Activated CD4-positive, alpha-beta T cell treated with anti-CD3 and anti-CD28 coated beads, Interleukin-2, amount 50 U/mL, for 16 hours (primary cell): Measurements from ENCODE around the gene LRP10.
A peak's percentile ranks its signal among the peaks of the same experiment; 100 is the strongest.
"Not testable (repeated sequence)": the region's sequence is repeated elsewhere in the genome, so short reads cannot be mapped to it uniquely, and the experiment has no call there.

Source experiments
- DNase-seq: peaks from one replicate; pipeline ENCODE4 v3.0.0-alpha.2; 2020

Gene LRP10

DNA sequence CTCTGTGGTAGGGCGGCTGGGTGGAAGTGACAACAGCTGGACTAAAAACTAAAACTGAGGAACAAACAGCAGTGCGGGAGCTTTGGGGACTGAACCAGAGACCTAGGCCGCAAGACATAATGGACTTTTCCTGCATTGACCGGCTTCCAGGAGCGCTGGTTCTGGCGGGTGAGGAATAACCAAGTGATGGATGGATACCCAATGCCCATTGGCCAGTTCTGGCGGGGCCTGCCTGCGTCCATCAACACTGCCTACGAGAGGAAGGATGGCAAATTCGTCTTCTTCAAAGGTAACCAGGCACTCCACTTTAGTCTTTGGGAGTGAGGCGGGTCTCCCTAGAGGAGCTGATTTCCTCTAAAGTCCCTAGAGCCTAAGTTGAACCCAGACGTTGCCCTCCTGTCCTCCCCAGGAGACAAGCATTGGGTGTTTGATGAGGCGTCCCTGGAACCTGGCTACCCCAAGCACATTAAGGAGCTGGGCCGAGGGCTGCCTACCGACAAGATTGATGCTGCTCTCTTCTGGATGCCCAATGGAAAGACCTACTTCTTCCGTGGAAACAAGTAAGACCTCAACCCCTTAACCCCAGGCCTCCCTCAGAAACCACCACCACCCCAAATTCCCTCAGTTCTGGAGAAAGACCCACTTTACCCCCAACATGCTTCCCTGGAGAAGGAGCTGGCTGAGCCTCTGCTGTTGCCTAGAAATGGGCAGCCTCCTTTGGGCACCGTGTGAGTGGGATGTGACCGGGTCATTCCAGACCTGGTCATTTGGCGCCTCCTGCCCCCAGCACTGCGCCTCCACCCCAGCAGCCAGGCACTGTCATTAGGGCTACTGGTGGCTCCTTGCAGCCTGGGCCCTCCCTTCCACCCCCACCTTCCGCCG is 27.1 kb upstream of the LRP10 start:
- DNase-seq = no peak

DNA sequence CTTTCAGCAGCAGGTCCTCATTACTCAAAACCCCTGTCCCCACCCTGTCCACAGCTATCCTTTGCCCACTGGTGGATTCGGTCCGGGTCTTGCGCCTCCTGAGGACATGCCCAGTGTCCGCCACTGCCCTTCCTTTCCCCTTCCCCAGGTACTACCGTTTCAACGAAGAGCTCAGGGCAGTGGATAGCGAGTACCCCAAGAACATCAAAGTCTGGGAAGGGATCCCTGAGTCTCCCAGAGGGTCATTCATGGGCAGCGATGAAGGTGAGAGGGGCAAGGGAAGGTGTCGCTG is 26.5 kb upstream of the LRP10 start:
- DNase-seq = no peak

DNA sequence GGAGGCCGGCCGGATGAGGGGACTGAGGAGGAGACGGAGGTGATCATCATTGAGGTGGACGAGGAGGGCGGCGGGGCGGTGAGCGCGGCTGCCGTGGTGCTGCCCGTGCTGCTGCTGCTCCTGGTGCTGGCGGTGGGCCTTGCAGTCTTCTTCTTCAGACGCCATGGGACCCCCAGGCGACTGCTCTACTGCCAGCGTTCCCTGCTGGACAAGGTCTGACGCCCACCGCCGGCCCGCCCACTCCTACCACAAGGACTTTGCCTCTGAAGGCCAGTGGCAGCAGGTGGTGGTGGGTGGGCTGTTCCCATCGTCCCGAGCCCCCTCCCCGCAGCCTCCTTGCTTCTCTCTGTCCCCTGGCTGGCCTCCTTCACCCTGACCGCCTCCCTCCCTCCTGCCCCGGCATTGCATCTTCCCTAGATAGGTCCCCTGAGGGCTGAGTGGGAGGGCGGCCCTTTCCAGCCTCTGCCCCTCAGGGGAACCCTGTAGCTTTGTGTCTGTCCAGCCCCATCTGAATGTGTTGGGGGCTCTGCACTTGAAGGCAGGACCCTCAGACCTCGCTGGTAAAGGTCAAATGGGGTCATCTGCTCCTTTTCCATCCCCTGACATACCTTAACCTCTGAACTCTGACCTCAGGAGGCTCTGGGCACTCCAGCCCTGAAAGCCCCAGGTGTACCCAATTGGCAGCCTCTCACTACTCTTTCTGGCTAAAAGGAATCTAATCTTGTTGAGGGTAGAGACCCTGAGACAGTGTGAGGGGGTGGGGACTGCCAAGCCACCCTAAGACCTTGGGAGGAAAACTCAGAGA is 25.5 kb upstream of the LRP10 start:
- DNase-seq = no peak

DNA sequence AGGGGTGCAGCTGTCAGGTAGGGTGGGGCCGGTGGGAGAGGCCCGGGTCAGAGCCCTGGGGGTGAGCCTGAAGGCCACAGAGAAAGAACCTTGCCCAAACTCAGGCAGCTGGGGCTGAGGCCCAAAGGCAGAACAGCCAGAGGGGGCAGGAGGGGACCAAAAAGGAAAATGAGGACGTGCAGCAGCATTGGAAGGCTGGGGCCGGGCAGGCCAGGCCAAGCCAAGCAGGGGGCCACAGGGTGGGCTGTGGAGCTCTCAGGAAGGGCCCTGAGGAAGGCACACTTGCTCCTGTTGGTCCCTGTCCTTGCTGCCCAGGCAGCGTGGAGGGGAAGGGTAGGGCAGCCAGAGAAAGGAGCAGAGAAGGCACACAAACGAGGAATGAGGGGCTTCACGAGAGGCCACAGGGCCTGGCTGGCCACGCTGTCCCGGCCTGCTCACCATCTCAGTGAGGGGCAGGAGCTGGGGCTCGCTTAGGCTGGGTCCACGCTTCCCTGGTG is 24.7 kb upstream of the LRP10 start:
- no peak for DNase-seq

DNA sequence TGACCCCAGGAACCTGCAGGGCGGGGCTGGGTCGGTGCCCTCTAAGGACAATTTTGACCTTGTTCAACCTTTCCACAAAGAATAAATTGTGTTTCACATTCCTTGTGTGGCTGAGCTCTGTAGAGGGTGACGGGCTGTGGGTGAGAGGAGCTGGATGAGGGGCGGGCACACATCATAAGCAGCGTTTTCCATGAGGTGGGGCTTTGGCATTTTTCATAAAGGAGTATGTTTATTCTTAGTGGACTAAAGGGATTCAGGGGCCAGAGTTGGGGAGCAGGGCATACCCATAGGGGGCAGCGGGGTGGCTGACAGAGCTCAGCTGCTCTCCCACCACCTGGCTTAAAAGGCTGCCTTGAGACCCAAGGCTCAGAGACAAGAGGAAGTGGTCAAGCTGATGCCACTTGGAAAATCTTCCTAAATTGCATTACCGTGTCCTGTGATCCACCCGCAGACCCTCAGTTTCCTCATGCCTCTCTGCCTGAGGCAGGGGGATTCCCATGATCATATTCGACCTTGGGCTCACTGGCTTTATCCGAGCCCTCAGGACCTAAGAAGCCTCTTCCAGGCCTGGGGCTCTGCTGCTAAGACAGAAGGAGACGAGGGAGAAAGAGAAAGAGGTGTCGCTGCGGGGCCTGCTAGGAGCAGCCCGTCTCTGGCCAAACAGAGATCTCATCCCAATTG is 23.7 kb upstream of the LRP10 start:
- DNase-seq = no peak

DNA sequence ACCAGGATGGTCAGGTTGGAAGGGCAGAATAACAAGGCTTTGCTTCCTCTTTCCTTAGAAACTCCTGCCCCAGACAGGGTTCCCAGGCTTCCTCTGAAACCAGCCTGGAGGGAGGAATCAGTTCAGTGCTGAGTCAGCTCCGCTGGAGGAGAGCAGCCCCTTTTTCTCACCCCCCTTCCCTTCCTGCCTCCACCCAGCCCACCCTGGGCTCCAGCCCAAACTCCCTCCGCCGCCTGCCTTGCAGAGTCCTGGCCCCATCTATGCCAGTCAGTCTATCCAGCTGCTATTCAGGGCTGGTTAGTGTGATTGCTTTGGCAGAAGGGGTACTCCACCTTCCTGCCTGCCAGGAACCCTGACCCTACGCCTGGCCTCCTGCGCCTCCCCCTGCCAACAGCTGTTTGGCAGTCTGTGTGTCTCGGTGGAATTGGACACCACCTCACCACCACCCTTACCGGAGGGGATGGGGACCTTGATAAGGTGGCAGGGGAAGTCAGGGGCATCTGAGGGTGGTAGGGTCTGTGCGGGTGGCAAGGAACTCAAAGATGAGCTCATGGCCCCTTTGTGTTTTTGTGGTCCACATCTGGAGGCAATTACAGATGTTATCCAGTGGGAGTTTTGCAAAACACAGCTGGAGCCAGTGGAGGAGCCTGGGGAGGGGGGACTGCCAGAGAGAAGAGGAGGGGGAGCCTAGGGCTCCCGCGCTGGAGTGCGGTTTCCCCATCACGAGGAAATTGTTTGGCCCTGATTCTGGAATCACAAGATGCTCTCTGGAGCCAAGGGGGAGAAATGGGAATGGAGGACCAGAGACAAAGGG is 23.0 kb upstream of the LRP10 start:
- no peak for DNase-seq

DNA sequence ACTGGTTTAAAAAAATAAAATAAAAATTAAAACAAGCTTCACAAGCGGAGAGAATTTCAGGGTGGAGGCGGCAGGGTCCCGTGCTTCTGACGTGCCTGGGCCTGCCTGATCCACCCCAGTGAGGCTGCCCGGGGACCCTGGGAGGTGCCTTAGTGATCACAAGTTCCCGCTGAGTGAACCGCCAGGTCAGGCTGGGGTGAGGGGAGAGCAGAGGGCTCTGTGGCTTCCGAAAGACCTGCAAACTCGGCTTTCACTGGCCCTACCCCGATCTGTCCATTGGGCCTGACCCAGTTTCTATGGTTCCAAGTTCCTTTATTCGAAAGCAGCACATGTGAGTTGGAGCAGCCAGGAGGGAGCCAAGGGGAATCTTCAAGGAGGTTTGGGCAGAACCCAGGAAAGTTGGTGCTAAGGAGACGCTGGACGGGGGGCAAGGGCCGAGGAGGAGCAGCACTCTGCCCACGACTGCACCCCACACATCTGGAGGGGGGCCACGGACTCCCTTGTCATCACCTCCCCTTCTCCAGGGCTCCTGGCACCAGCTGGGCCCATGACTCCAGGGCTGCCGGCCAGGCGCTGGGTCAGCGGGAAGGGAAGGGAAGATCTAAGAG is 22.2 kb upstream of the LRP10 start:
- no peak for DNase-seq

DNA sequence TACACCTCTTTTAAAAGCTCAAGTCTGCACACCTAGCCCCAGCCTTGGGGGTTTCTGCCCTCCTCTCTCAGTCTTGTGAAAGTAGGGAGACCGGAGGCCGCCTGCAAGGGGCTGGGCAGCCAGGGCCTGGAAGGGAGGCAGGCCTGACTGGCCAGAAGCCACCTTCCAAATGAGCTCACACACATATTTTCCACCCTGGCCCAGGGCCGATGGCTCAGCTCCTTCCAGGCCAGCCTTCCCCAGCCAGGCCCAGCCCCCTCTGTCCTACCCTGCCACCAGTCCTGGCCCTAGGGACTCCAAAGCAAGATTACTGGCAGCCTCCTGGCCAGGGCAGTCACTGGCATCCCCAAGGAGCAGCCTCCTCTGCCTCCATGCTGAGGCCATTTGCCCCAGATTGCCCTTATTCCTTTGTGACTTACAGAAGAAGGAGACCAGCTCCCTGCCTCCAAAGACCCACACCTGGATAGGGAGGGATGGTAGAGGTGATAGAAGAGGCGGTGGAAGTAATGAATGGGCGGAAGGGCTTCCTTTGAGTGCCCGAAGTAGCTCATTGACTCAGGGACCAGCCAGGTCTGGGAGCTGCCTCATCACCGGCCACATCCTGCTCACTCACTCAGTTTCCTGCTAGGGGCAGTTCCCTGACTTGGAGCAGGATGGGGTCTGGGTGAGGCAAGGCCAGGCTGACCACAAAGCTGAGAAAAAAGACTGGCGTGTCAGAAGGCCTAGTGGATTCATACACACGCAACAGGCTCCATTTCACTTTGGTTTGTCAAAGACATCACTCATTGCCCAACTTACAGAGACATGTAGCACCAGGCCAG is 20.4 kb upstream of the LRP10 start:
- peak; percentile 77 for DNase-seq

DNA sequence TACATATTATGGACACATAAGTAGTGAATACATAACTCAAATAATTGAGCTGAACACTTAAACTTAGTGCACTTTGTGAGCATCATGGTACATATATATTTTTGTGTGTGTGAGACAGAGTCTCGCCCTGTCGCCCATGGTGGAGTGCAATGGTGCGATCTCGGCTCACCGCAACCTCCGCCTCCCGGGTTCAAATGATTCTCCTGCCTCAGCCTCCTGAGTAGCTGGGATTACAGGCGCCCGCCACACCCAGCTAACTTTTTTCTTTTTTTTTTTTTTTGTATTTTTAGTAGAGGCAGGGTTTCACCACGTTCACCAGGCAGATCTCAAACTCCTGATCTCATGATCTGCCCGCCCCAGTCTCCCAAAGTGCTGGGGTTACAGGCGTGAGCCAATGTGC is 19.4 kb upstream of the LRP10 start:
- DNase-seq = not testable (repeated sequence)

DNA sequence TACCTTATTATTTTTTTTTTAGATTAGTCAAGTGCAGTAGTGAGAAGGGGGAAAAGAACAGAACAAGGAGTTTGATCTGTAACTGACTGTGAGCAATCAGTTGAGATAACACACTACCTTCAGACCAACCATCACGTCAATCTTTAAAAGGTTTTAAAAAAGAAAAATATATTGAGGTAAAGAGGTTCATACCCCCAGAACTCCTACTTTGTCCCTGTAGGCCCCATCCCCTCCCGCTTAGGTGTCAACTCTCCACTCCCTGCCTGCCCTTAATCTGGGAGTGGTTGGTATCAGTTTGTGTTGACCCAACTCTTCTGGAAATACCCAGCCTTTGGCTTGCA is 19.0 kb upstream of the LRP10 start:
- DNase-seq = no peak

DNA sequence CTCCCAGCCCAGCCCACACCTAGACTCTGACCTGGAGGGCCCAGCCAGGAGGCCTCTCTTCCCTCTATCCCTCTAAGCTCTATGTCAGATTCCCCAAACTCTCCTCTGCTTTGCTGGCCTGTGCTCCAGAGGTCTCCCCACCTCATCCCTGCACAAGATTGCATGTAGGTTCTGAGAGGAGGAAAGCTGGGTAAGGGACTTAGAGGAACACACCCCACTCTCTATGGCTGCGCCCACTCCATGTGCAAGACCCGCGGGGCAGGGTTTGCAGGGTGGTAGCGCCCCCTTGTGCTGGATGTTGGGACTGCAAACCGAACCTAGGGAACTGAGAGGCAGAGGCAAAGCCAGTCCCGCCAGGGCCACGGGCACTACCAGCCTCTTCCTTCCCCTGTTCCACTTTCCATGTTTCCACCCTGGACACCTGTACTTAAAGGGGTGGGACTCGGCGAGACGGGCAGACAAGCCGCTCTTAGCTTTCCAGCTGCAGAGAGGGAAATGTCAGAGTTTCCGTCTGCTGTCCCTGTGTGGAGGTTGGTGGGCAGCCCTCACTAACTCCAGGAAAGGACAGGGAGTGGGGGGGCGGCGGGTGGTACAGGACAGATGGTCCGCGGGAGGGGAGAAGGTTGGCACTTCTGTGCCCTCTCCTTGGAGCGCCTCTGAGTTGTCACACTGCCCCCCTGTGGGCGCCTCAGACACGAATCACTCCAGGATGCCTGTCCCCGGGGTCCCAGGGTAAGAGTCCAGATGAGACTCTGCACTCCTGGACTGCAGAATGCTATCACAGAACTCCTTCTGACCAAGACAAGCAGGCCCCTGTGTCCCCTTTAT is 18.4 kb upstream of the LRP10 start:
- peak; percentile 90 for DNase-seq

DNA sequence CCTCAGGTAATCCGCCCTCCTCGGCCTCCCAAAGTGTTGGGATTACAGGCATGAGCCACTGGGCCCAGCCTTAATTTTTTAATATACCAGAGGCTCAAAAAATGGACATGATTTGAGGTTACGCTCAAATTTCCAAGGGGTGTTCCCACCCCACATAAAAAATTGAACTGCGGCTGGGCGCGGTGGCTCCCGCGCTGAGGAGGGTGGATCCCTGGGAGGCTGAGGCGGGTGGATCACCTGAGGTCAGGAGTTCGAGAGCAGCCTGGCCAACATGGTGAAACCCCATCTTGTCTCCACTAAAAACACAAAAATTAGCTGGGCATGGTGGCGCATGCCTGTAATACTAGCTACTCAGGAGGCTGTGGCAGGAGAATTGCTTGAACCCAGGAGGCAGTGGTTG is 17.2 kb upstream of the LRP10 start:
- not testable (repeated sequence) for DNase-seq

DNA sequence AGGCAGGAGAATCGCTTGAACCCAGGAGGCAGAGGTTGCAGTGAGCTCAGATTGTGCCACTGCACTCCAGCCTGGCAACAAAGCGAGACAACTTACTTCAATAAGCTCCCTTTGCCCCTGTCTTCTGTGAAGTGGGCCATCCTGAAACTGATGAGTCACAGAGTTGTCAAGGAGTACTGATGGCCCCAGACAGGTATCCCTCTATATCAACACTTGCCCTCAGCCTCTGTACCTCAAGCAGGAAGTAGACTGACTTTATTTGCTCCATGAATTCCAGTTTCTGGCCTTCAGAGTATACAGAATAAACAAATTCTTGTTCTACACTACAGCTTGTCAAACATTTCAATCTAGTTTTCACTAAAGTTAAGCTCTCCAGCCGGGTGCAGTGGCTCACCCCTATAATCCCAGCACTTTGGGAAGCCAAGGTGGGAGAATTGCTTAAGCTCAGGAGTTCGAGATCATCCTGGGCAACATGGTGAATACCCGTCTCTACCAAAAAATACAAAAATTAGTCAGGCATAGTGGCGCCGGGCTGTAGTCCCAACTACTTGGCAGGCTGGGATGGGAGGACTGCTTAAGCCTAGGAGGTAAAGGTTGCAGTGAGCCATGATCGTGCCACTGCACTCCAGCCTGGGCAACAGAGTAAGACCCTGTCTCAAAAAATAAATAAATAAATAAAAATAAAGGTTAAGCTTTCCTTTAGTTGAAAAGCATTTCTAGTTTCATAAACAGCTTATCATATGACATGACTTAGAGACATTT is 16.4 kb upstream of the LRP10 start:
- DNase-seq = peak; percentile 38

DNA sequence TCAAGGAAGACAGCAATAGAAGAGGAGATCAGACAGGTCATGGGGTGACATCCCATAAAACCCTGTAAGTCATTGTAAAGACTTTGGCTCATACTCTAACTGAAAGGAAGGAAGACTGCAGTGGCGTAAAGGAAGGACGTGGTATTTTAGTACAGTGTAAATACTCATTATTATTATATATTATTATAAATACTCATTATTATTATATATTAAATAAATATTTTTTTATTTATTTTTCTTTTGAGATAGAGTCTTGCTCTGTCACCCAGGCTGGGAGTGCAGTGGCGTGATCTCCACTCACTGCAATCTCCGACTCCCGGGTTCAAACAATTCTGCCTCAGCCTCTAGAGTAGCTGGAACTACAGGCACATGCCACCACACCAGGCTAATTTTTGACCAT is 15.1 kb upstream of the LRP10 start:
- no peak for DNase-seq

DNA sequence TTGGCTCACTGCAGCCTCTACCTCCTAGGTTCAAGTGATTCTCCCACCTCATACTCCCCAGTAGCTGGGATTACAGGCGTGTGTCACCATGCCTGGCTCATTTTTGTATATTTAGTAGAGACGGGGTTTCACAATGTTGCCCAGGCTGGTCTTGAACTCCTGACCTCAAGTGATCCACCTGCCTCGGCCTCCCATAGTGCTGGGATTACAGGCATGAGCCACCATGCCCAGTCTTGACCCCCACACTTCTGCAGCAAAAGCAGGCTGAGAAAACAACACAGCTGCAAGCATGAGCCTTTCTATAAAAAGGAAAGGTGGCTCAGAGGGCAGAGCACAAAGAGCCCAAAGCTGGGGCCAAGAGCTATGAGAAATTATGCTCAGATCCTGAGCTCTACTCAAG is 11.2 kb upstream of the LRP10 start:
- not testable (repeated sequence) for DNase-seq

DNA sequence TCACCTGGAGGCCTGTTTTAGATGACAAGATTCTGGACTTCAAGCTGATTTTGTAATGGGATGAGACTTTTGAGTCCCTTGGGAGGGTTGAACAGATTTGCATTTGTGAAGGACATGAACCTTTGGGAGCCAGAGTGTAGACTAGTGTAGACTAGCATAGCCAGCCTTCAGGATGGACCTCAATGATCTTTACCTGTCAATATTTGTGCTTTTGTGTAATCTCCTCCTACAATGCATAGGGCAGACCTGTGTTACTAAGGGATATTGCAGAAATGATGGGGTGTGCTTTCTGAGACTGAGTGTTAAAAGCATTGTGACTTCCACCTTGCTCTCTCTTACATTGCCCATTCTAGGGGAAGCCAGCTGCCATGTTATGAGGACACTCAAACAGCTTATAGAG is 9.9 kb upstream of the LRP10 start:
- DNase-seq = no peak

DNA sequence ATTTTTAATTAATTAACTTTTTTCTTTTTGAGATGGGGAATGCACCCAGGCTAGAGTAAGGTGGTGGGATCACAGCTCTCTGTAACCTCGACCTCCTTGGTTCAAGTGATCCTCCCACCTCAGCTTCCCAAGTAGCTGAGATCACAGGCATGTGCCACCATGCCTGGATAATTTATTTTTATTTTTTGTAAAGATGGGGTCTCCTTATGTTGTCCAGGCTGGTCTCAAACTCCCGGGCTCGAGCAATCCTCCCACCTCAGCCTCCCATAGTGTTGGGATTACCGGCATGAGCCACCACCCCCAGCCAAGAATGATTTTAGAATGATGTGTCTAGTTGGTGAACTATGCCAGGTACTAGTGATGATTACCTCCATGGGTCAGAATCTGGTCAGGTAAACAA is 6.6 kb upstream of the LRP10 start:
- DNase-seq = no peak

DNA sequence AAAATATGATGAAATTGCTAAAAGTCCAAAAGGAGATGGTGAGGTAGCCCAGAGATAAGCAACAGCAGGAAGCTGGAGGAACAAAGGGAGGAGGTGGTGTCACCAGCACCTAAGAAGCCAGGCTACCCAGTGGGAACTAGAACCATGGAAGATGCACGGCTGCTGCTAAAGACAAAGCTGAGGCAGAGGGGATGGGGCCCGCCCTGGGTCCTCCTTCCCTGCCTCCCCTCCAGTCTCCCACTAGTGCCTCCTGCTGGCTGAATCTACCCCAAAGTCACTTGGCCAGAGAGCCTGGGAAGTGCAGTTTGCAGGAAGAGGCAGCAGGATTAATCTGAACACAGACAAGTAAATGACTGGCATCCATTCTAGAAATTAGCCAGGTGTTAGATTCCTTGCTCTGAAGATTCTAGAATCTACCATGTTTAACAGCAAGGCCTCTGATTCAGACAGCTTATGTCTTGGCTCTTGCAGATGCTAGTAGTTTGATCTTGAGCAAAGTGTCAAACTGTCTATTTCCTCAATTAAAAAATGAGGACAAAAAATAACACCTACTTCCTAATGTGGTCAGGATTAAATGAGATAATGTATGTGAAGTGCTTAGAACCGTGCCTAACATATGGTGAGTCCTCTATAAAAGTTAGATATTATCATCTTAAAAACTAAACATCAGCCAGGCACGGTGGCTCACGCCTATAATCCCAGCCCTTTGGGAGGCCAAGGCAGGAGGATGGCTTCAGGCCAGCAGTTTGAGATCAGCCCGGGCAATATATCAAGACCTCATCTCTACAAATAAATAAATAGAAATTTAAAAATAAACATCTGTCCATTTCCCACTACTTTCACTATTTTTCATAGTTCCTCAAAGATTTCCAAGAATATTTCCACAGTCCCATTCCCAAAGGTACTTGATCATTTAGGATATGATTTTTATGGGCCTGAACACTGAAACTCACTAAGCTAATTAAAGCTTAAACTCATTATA is 5.8 kb upstream of the LRP10 start:
- DNase-seq = no peak

DNA sequence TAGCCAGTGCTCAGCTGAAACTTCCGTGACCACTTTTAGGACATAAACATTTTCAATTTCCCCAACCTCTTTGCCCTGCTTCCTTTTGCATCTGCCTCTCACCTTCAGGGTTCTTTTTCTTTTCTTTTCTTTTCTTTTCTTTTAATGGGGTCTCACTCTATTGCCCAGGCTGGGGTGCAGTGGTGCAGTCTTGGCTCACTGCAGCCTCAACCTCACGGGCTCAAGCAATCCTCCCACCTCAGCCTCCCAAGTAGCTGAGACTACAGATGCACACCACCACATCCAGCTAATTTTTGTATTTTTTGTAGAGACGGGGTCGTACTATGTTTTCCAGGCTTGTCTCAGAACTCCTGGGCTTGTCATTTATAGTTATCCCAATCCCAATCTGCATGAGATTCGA is 4.7 kb upstream of the LRP10 start:
- no peak for DNase-seq
